CD4-positive, alpha-beta T cell treated with Interleukin-4 for 1 hour (primary cell): ENCODE measurements around the gene ZNF428.
"Not testable (repeated sequence)": the region's sequence is repeated elsewhere in the genome, so short reads cannot be mapped to it uniquely, and the experiment has no call there.

Experiments used
- DNase-seq, 2 donors: peaks; one replicate each; pipeline ENCODE4 v3.0.0-alpha.2; 2020 to 2022

The ZNF428 gene

DNA sequence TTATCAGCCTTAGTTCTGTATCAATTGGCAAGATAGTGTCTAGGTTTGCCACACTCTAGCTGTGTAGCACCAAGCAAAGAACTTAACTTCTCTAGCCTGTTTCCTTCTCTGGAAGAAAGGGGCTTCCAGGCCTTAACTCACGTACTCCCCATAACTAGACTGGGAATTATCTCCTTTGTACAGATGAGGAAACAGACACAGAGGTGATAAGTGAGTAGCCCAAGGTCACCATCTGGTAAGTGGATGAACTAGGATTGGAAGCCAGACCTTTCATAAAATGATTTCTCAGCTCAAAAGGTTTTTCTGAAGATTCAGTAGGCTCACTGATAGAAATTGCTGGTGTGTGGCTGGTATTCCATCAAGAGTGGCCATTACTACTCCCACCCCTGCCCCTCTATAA, 3.1 kb downstream of the ZNF428 start:
- no peak for DNase-seq

DNA sequence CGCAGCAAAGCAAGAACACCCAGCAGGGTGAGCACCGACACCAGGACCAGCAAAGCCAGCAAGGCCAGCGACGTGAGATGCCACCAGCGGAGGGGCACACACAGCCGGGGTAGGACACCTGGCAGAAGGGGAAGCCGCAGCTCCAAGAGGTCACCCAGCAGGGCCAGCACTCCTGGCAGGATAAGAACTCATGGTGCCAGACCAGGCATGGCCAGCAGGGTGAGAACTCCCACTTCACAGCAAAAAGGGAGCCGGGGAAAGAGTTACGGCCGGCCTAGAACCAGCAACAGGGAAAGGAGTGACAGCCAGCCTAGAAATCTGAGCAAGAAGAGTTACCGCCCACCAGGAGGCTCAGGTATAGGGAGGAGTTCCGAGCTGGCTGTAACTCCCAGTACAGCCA, 7.1 kb downstream of the ZNF428 start:
- no peak for DNase-seq

DNA sequence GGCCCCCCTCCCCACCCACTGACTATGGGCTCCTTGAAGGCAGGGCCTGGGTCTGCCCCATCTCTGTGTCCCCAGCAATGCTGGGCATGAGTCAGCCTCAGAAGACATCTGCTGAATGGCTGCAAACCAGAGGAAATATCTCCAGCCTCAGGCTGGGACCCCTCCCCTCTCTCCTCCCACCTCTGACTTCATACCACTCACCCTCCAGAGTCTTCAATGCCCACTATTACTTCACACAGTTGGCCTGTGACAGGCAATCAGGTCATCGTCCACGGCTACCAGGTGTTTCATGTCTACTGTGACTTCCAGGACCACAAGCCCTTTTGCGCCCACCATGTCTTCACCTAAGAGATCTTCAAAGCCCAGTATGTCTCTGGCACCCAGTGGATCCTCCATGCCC, 7.6 kb downstream of the ZNF428 start, which contains the start of gene SRRM5:
Gene SRRM5, plus strand, starts transcription at position 301 of the 400 bp plus-strand sequence. Its CDS starts 34 bp downstream, at position 335.
- no peak for DNase-seq

DNA sequence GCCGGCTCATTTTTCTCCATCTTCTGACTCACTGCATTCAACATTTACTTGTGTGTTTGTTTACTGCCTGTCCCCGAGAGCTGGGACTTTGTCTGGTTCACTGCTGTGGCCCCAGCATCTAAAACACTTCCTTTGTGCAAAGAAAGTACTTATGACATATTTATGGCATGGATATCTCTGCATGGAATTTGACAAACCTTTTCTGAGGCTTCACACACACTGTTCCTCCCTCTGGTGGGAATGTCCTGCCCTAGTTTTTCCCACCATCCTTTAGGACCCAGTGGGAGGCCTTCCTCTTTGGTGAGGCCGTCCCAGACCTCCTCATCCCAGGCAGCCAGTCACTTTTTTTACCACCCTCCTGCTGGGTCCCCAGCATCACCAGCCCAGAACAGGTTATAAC, 8.9 kb downstream of the ZNF428 start:
- DNase-seq = no peak

DNA sequence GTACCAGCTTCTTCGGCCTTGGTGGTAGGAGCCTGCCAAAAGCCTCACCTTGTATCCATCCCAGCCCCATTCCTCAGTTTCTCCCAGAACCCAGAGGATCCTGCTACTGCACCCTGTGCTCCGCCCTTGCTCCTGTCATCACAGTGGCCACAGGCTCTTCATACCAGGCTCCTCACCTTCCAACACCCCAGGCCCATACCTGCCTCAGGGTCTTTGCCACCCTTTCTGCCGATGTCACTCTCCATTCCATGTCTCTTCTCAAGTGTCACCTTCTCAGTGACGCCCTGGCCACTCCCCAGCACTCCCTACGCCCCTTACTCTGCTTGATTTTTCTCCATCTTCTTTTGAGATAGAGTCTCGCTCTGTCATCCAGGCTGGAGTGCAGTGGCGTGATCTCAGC, 9.6 kb downstream of the ZNF428 start:
- no peak for DNase-seq

DNA sequence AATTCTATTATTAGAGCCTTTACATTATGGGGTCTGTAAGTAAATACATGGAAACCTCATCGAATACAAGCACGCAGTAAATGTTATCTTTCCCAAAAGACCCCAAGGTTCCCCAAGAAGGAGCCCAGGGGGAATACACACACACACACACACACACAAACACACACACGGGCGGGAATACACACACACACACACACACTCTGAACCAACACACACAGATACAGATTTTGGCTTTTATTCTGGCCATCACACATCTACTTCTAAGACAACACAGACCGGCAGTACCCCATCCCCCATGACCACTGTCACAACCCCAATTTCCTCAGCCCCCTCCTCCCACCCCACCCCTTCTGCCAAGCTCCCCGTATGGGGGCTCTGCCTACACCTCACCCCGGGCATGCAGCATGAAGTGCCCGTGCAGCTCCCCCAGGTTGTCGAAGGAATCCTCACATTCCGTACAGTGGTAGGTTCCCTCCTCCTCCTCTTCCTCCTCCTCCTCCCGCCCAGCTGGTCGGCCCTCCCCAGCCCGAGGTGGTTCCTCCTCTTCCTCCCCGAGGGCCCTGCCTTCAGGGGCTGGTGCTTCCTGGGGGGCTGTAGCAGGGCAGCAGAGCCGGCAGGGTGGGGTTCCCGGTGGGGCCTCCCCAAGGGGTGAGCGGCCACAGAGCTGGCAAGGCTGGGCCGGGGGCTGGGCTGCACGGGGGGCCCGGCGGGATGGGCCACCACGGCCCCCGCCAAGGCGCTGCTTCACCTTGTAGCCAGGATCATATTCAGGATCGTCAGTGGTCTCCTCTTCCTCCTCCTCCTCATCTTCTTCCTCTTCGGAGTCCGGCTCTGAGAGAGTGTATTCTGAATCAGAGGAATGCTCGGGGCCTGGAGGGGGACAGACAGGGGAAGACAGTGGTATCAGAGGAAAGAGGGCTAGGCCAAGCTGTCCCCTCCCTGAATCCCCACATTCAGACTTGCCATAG, 11.9 kb downstream of the ZNF428 start:
- DNase-seq = no peak

DNA sequence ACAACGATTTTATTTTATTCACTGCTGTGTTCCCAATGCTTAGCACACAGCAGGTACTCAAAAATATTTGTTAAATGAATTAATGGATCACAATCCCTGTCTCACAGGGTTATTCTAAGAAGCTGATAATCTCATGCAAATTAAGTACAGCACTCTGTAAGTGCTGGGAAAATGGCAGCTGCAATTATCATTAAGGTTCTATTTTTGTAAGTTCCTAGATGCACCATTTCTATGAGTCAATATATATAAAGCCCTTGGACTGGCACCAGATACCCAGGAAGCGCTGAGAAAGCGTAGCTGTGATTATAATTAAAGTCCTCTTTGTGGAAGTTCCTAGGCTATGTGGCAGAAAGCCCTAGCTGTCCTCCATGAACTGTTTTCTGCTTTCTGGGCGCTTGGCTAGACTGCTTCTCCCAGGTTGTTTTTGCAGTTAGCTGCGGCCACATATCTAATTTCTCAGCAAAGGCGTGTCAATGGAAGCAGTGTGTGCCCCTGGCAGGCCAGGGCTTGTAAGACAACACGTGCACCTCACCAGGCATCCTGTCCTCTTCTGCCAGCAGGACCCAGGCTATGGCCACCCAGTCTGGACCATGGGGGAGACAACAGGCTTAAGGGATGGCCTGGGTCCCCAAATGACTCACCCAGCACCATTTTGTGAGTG, 12.7 kb downstream of the ZNF428 start:
- no peak for DNase-seq

DNA sequence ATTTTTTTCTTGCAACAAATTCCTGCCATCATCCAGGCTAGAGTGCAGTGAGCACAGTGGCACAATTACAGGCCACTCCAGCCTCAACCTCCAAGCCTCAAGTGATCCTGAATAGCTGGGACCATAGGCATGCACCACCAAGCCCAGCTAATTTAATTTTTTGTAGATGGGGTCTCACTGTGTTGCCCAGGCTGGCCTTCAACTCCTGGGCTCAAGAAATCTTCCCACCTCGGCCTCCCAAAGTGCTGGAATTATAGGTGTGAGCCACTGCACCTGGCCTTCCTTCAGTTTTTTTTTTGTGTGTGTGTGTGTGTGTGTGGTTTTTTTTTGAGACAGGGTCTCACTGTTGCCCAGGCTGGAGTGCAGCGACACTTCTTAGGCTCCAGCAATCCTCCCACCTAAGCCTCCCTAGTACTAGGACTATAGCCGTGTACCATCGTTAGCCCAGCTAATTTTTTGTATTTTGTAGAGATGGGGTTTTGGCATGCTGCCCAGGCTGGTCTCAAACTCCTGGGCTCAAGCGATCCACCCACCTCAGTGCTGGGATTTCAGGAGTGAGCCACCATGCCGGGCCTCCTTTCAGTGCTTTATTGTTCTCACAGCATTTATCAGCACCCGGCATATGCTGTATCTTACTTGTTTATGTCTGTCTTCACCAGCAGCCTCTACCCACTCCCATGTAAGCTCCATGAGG, 13.4 kb downstream of the ZNF428 start:
- DNase-seq = no peak

DNA sequence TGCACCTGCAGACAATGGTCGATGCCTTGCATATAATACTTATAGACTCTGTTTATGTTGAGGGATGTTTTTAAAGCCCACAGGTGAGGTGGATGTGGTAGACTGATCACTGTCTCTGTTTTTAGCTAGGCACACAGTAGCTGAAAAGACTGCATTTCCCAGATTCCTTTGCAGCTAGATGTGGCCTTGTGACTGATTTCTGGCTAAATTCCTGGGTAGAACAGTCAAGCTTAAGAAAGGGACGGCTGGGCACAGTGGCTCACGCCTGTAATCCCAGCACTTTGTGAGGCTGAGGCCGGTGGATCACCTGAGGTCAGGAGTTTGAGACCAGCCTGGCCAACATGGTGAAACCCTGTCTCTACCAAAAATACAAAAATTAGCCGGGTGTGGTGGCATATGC, 19.1 kb downstream of the ZNF428 start:
- not testable (repeated sequence) for DNase-seq

DNA sequence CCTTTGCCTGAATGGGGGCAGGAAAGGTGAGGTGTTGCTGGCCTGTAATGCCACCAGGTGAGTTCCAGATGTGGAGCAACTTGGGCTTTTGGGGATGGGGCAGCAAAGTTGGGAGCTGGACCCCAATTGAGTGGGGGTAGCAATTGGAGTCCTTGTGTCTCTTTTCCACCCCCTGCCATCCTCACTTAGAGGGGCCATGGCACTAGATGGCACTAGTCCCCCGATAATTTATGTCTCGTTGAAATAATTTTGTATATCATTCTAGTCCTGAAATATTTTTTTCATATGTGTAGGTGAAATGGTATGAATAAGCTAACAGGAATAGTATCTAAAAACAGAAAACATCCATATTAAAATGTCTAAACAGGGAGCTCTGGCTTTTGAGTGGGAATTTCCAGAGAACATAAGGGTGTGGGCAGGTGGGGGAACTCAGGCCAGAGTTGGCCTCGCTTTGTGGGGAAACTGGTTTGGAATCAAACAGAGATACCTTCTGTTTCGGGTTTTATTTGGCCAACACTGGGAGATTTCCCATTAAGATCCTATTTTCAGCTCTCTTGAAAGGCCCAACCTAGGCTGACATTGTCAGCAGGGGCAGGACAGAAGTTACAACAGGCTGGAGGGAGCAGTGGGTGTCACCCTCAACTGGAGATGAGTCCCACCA, 19.7 kb downstream of the ZNF428 start:
- no peak for DNase-seq

DNA sequence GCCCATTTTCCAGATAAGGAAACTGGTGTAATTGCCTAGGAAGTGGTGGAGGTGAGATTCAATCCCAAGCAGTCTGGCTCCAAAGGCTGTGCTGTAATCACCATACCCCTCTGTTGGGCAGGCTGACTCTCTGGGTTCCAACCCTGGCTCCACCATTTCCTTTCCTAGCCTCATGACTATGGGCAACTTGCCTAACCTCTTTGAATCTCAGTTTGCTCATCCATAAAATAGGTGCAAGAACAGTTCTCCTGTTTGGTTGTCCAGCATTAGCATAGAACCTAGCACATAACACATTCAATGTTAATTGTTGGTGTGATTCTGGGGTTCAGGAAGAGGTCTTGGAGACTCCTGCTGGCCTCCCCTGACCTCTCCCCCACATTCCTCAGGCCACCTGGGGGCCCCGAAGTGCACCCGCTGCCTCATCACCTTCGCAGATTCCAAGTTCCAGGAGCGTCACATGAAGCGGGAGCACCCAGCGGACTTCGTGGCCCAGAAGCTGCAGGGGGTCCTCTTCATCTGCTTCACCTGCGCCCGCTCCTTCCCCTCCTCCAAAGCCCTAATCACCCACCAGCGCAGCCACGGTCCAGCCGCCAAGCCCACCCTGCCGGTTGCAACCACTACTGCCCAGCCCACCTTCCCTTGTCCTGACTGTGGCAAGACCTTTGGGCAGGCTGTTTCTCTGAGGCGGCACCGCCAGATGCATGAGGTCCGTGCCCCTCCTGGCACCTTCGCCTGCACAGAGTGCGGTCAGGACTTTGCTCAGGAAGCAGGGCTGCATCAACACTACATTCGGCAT, 20.8 kb downstream of the ZNF428 start:
- no peak for DNase-seq

DNA sequence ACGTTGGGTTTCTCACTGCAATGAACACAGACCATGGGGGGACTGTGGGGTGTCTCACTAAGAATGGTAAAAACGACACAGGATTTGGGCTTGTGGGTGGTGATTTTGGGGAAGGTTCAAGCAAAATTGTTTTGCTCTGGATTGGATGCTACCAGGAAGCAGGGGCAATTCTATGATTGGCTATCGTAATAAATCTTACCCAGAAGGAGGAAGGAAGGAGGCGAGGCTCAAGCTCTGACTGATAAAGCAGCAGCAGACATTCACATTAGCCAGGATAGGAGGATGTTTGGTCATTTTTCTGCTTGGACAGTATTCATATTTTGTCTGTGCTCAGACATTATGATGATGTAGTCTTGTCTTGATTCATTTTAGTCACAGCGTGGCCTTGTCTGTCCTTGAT, 21.6 kb downstream of the ZNF428 start:
- DNase-seq = no peak

DNA sequence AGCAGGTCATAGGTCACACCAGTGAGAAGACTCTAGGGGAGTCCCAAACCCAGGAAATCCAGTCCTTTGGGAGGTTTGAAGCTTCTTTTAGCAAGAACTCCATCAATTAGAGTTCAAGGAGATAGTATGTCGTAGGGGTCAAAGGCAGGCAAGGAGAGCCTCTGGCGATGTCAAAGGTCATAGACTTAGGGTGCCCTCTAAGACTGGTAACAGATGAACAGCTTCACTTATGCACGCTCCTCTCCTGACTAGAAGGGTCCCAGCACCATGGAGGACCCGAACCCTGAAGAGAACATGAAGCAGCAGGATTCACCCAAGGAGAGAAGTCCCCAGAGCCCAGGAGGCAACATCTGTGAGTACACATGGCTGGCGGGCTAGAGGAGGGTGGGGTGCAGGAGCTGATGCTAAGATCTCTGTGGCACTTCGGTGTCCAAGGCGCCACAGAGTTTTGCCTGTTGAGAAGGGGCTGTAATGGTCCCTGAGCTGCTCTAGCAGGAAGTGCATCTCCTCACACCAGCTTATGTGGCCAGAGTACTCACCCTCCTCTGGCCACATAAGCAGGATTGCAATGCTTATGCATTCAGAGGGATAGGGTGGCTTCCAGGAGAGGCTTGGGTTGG, 22.5 kb downstream of the ZNF428 start:
- no peak for DNase-seq

DNA sequence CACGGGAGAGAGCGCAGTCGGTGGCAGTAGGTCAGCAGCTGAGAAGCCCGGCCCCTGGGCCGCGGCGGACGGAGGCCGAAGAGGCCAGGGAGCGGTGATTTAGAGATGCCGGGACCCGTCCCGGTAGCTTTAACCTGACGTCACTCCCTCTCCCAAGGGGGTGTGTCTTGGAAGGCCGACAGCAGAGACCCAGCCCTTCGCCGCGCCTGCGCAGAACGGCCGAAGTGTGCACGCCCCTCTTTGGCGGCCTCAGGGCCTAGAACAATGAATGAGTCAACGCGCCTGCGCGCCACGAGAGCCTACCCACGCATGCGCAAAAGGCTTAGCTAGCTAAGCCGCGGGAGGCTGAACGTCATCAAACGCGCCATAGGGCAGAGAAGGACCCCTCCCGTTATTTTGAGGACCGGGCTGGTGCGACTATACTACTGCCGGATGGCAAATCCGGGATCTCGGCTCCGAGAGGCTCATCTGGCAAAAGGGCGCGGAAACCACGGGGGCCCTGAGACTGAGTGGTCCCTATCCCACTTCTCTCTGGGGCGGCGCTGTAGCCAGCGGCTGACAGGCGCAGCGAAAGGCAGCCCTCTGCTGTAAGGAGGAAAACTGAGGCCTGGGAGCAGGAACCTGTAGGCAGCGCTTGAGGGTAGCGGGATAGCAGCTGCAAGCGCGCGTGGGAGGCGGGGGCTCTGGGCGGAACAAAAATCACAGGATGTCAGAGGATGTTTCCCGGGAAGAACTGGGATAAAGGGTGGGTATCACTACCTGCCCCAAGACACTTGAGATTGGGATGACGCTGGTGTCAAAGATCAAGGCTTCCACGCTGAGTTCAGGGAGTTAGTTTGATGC, 23.2 kb downstream of the ZNF428 start, which contains the start of the genes IRGQ and ZNF576:
Gene IRGQ, minus strand, starts transcription at position 136 of the 843 bp plus-strand sequence. CDS start 796 bp downstream, outside the sequence.
Gene ZNF576, plus strand, starts transcription at position 597 of the 843 bp plus-strand sequence. CDS start 514 bp downstream, outside the sequence.
- peak; percentile 100 for DNase-seq

DNA sequence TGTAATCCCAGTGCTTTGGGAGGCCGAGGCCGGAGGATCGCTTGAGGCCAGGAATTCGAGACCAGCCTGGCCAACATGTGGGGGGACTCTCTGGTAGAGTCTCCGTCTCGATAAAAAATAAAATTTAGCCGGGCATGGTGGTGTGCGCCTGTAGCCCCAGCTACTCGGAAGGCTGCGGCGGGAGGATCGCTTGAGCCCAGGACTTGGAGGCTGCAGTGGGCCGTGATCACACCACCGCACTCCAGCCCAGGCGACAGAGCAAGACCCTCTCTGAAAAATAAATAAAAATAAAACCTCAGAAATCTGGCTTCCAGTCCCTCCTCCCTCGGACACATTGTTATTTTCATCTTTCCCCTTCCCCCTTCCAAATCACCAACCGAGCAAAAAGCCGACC, 23.8 kb downstream of the ZNF428 start:
- DNase-seq = no peak

DNA sequence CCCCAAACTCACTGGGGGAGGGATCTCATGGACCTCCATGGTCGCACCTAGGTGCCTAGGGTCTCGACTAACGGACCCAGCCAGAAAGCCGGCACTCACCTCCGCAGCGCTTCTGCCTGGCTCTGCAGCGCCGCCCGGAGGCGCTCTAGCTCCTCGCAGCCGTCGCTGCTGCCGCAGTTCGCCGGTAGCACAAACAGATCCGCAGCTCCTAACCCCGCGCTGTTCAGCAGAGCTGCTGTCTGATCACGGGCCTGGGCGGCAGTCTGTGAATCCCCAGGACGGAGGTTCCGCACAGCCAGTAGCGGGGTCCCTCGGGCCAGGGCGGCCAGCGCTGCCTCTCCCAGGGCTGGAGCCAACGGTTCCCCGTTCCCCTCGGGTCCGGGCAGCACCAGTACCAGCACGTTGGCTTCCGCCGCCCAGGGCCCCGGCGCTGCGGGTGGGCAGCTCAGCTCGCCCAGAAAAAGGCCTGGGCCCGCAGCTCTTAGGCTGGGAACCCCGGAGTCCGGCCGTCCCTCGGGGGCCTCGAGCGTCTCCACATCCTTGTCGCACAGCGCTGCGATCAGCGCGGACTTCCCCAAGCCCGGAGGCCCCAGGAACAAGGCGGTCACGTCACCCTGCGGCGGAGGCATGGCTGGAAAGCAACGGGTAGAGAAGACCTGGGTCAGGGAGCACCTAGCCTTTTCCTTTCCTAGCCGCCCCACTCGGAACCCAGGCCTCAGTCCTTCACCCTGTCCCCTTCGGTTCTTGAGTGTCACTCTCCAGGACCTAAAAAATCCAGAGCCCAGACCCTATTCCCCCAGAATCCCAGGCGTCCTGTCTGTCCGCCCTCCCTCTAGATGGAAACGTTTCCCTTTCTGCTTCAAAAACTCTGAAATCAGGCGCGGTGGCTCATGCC, 24.5 kb downstream of the ZNF428 start:
- peak; percentile 79 to 82 for DNase-seq

DNA sequence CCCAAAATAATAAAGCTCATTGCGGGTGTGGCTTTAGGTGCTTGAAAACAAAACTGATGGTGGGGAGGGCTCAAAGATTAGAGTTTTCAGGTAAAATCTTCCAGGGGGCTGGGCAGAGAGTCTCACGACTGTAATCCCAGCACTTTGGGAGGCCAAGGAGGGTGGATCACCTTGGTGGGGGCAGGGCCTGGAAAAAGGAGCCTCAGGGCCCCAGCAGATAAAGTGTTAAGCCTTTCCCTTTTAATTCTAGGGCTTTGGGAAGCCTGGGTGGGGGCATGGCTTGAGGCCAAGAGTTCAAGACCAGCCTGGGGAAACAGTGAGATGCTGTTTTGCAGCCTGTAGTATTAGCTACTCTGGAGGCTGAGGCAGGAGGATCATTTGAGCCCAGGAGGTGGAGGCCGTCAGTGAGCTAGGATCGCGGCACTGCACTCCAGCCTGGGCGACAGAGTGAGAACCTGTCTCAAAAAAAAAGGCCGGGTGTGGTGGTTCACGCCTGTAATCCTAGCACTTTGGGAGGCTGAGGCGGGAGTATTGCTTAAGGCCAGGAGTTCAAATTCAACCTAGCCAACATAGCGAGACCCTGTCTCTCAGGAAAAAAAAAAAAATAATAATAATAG, 25.2 kb downstream of the ZNF428 start:
- DNase-seq = no peak

DNA sequence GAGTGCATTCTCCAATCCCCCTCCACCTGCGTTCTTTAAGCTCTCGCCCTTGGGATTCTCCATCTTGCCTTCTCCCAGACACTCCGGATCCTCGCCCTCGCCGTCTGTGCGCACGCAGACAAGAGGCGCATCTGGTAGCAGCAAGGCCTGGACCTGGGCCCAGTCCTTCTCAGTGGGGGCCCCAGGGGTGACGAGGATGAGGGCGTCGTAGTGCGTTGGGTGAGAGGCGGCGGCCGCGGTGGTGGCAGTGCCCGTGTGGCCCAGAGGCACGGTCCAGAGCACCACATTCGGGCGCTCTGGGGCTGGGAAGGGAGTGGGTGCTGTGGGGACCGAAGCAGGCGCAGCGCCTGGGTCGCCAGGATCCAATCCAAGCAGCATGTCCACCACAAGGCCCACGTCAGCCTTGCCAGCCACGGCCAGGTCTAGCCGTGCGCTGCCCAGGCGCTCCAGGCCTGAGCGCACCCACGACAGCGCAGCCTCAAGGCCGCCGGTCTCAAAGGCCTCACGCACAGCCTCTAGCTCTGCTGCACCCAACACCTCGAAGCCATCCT, 26.6 kb downstream of the ZNF428 start:
- DNase-seq = no peak
